ENCODE measurements around the gene DYNC2H1. TPM values are rescaled to one million over a fixed set of nuclear protein-coding genes. Genes with fewer than 3 reads are reported as not detected.

DYNC2H1 gene
- total RNA-seq, 1 experiment from 2014 or later: 12.4 TPM

GRCh38 chr11:103480421-103480820 is 371.2 kb downstream of the DYNC2H1 start:
- TF ChIP-seq REST (IDR thresholded peaks at IDR 0.05; ENCODE audit: insufficient read depth in 1 of 2, low read depth in 2 of 2, low read length in 1 of 2) (no peak), SIN3A (IDR thresholded peaks at IDR 0.05; ENCODE audit: borderline replicate concordance, insufficient read depth, low read depth, low read length) (no peak), POLR2AphosphoS5 (IDR thresholded peaks at IDR 0.05; ENCODE audit: low read depth, low read length) (no peak), TCF7L2 (IDR thresholded peaks at IDR 0.05; ENCODE audit: low read depth, low read length) (no peak)
- TF ChIP-seq, protein P1, sequence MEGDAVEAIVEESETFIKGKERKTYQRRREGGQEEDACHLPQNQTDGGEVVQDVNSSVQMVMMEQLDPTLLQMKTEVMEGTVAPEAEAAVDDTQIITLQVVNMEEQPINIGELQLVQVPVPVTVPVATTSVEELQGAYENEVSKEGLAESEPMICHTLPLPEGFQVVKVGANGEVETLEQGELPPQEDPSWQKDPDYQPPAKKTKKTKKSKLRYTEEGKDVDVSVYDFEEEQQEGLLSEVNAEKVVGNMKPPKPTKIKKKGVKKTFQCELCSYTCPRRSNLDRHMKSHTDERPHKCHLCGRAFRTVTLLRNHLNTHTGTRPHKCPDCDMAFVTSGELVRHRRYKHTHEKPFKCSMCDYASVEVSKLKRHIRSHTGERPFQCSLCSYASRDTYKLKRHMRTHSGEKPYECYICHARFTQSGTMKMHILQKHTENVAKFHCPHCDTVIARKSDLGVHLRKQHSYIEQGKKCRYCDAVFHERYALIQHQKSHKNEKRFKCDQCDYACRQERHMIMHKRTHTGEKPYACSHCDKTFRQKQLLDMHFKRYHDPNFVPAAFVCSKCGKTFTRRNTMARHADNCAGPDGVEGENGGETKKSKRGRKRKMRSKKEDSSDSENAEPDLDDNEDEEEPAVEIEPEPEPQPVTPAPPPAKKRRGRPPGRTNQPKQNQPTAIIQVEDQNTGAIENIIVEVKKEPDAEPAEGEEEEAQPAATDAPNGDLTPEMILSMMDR (IDR thresholded peaks at IDR 0.05): no peak
- Histone ChIP-seq H3K9me3 (ENCODE audit: control insufficient read depth, insufficient read depth, low read depth, low read length) (no peaks in the 10 kb centered on the region), H3K36me3 (ENCODE audit: control insufficient read depth, insufficient read depth, low read length) (no peaks in the 10 kb centered on the region), H3K27me3 (ENCODE audit: control insufficient read depth, insufficient read depth, low read length) (no peaks in the 10 kb centered on the region), H3K4me3 (ENCODE audit: low read depth in 2 of 2, low read length in 2 of 2) (no peak overlapping the region), H3K27ac (ENCODE audit: low read length) (no peak overlapping the region), H3K4me1 (ENCODE audit: control insufficient read depth, insufficient read depth, low read length) (no peaks in the 10 kb centered on the region)
- BruUV-seq (replicated peaks): no TSS peak
- in situ Hi-C loops (cut with HindIII; ENCODE audit: low pct_unique_long_range_greater_than_20kb, low sequenced_read_pairs) (no loop called here), intact Hi-C loops (cut with micrococcal nuclease; ENCODE audit: unreplicated experiment) (no loop called here)
- no peak for ATAC-seq
- ChIA-PET POLR2A (no interaction called here), CTCF (no interaction called here)
- DNase-seq (ENCODE audit: low read depth, low spot score): no peak

GRCh38 chr11:103483996-103484395 is 374.8 kb downstream of the DYNC2H1 start:
- DNase-seq (ENCODE audit: low read depth, low spot score) (no peak), ATAC-seq (no peak)

More at GRCh38 chr11:103483996-103484395, 374.8 kb downstream of the DYNC2H1 start:
- Histone ChIP-seq H3K27me3 (ENCODE audit: control insufficient read depth, insufficient read depth, low read length) (no peaks in the 10 kb centered on the region), H3K27ac (ENCODE audit: low read length) (no peak overlapping the region), H3K36me3 (ENCODE audit: control insufficient read depth, insufficient read depth, low read length) (no peaks in the 10 kb centered on the region), H3K4me3 (ENCODE audit: low read depth in 2 of 2, low read length in 2 of 2) (no peak overlapping the region), H3K4me1 (ENCODE audit: control insufficient read depth, insufficient read depth, low read length) (no peaks in the 10 kb centered on the region), H3K9me3 (ENCODE audit: control insufficient read depth, insufficient read depth, low read depth, low read length) (peaks cover 4% of the 10 kb centered on the region; the same call in 1 of the 2 replicates)
- TF ChIP-seq TCF7L2 (IDR thresholded peaks at IDR 0.05; ENCODE audit: low read depth, low read length) (no peak), POLR2AphosphoS5 (IDR thresholded peaks at IDR 0.05; ENCODE audit: low read depth, low read length) (no peak), REST (IDR thresholded peaks at IDR 0.05; ENCODE audit: insufficient read depth in 1 of 2, low read depth in 2 of 2, low read length in 1 of 2) (no peak), SIN3A (IDR thresholded peaks at IDR 0.05; ENCODE audit: borderline replicate concordance, insufficient read depth, low read depth, low read length) (no peak)
- TF ChIP-seq, protein P1 (IDR thresholded peaks at IDR 0.05): no peak
- BruUV-seq (replicated peaks): no TSS peak
- intact Hi-C loops (cut with micrococcal nuclease; ENCODE audit: unreplicated experiment): no loop called here
- in situ Hi-C loops (cut with HindIII; ENCODE audit: low pct_unique_long_range_greater_than_20kb, low sequenced_read_pairs): no loop called here
- ChIA-PET POLR2A (no interaction called here), CTCF (no interaction called here)

Data from Panc1 (cell line).